ENCODE data around the gene MPZL1. TPM values are rescaled to one million over a fixed set of nuclear protein-coding genes. Genes with fewer than 3 reads are reported as not detected.

Gene MPZL1
- total RNA-seq, 2 experiments from 2014 or later: 12.5 to 14.1 TPM

- Mint-ChIP-seq H3K9me3 (peaks cover under 1% of the 10 kb centered on the region), H3K4me3 (no peak overlapping the region), H3K27me3 (no peaks in the 10 kb centered on the region), H3K36me3 (ENCODE audit: low read depth) (peaks cover 4% of the 10 kb centered on the region), H3K4me1 (no peaks in the 10 kb centered on the region), H3K27ac (no peak overlapping the region)
- CTCF ChIA-PET: interaction anchor here (0.9 to 1.0 kb wide), 2 partner anchors 11 to 16 kb away, joined by 3 read pairs; no protein-coding TSS in a partner anchor
- no peak for DNase-seq
- POLR2A ChIA-PET: no interaction called here
These were observed 63.2 kb downstream of the MPZL1 start for GRCh38 chr1:167784876-167785550.

GRCh38 chr1:167786502-167786901, 64.7 kb downstream of the MPZL1 start:
- no peaks in the 10 kb centered on the region for H3K9me3 Mint-ChIP-seq
- no peak overlapping the region for H3K4me3 Mint-ChIP-seq
- H3K4me1 Mint-ChIP-seq: no peaks in the 10 kb centered on the region
- ChIA-PET CTCF (interaction anchor here (1.2 kb wide), 1 partner anchor 18 kb away, joined by 3 read pairs; no protein-coding TSS in a partner anchor), POLR2A (no interaction called here)
- no peaks in the 10 kb centered on the region for H3K27me3 Mint-ChIP-seq
- H3K36me3 Mint-ChIP-seq (ENCODE audit: low read depth): peaks cover 2% of the 10 kb centered on the region
- H3K27ac Mint-ChIP-seq: no peak overlapping the region
- DNase-seq: no peak

- no peak overlapping the region for H3K27ac Mint-ChIP-seq
- CTCF ChIA-PET: no interaction called here
- no peaks in the 10 kb centered on the region for H3K4me1 Mint-ChIP-seq
- POLR2A ChIA-PET: no interaction called here
- no peaks in the 10 kb centered on the region for H3K9me3 Mint-ChIP-seq
- no peak for DNase-seq
- H3K27me3 Mint-ChIP-seq: no peaks in the 10 kb centered on the region
- H3K4me3 Mint-ChIP-seq: no peak overlapping the region
- H3K36me3 Mint-ChIP-seq (ENCODE audit: low read depth): no peaks in the 10 kb centered on the region
These were observed 67.7 kb downstream of the MPZL1 start for GRCh38 chr1:167789501-167789900.

- CTCF ChIA-PET: interaction anchor here (1.4 kb wide), 2 partner anchors 9 to 10 kb away, joined by 3 to 4 read pairs; no protein-coding TSS in a partner anchor
- no peaks in the 10 kb centered on the region for H3K9me3 Mint-ChIP-seq
- POLR2A ChIA-PET: no interaction called here
- H3K36me3 Mint-ChIP-seq (ENCODE audit: low read depth): no peaks in the 10 kb centered on the region
- no peaks in the 10 kb centered on the region for H3K4me1 Mint-ChIP-seq
- H3K27me3 Mint-ChIP-seq: no peaks in the 10 kb centered on the region
- H3K4me3 Mint-ChIP-seq: no peak overlapping the region
- H3K27ac Mint-ChIP-seq: no peak overlapping the region
- DNase-seq: no peak
These were observed 68.3 kb downstream of the MPZL1 start for GRCh38 chr1:167790117-167790516.

GRCh38 chr1:167791281-167792187, 69.8 kb downstream of the MPZL1 start:
- ChIA-PET CTCF (interaction anchor here (1.2 to 1.4 kb wide), 3 partner anchors 8 to 52 kb away, joined by 3 to 4 read pairs (median 4); no protein-coding TSS in a partner anchor), POLR2A (no interaction called here)
- no peaks in the 10 kb centered on the region for H3K9me3 Mint-ChIP-seq
- H3K27ac Mint-ChIP-seq: no peak overlapping the region
- peaks cover 3% of the 10 kb centered on the region for H3K4me1 Mint-ChIP-seq
- H3K36me3 Mint-ChIP-seq (ENCODE audit: low read depth): no peaks in the 10 kb centered on the region
- no peaks in the 10 kb centered on the region for H3K27me3 Mint-ChIP-seq
- no peak for DNase-seq
- H3K4me3 Mint-ChIP-seq: no peak overlapping the region

GRCh38 chr1:167792188-167792565, 70.4 kb downstream of the MPZL1 start:
- POLR2A ChIA-PET: no interaction called here
- H3K27ac Mint-ChIP-seq: no peak overlapping the region
- DNase-seq: no peak
- no peaks in the 10 kb centered on the region for H3K36me3 Mint-ChIP-seq (ENCODE audit: low read depth)
- CTCF ChIA-PET: no interaction called here
- H3K27me3 Mint-ChIP-seq: no peaks in the 10 kb centered on the region
- no peak overlapping the region for H3K4me3 Mint-ChIP-seq
- H3K4me1 Mint-ChIP-seq: peaks cover 8% of the 10 kb centered on the region
- H3K9me3 Mint-ChIP-seq: no peaks in the 10 kb centered on the region

- Mint-ChIP-seq H3K27ac (no peak overlapping the region), H3K36me3 (ENCODE audit: low read depth) (no peaks in the 10 kb centered on the region), H3K4me3 (no peak overlapping the region), H3K27me3 (no peaks in the 10 kb centered on the region), H3K9me3 (no peaks in the 10 kb centered on the region), H3K4me1 (peaks cover 10% of the 10 kb centered on the region)
- POLR2A ChIA-PET: no interaction called here
- CTCF ChIA-PET: no interaction called here
- no peak for DNase-seq
These were observed 72.3 kb downstream of the MPZL1 start for GRCh38 chr1:167794043-167794442.

- CTCF ChIA-PET: interaction anchor here (0.7 to 1.1 kb wide), 3 partner anchors 18 to 370 kb away, joined by 3 to 7 read pairs (median 4); no protein-coding TSS in a partner anchor
- no peaks in the 10 kb centered on the region for H3K27me3 Mint-ChIP-seq
- H3K4me1 Mint-ChIP-seq: peaks cover 10% of the 10 kb centered on the region
- no peaks in the 10 kb centered on the region for H3K9me3 Mint-ChIP-seq
- H3K4me3 Mint-ChIP-seq: no peak overlapping the region
- H3K27ac Mint-ChIP-seq: no peak overlapping the region
- no peaks in the 10 kb centered on the region for H3K36me3 Mint-ChIP-seq (ENCODE audit: low read depth)
- DNase-seq: no peak
- POLR2A ChIA-PET: no interaction called here
These were observed 74.3 kb downstream of the MPZL1 start for GRCh38 chr1:167795810-167796740.

- CTCF ChIA-PET: interaction anchor here (0.7 to 1.1 kb wide), 5 partner anchors 17 to 369 kb away, joined by 3 to 7 read pairs (median 4); no protein-coding TSS in a partner anchor
- Mint-ChIP-seq H3K27me3 (no peaks in the 10 kb centered on the region), H3K27ac (no peak overlapping the region), H3K4me3 (no peak overlapping the region), H3K36me3 (ENCODE audit: low read depth) (no peaks in the 10 kb centered on the region), H3K9me3 (no peaks in the 10 kb centered on the region), H3K4me1 (peaks cover 10% of the 10 kb centered on the region)
- no peak for DNase-seq
- POLR2A ChIA-PET: no interaction called here
These were observed 75.2 kb downstream of the MPZL1 start for GRCh38 chr1:167797015-167797414.

GRCh38 chr1:167798952-167799351, 77.2 kb downstream of the MPZL1 start:
- Mint-ChIP-seq H3K27ac (no peak overlapping the region), H3K4me3 (no peak overlapping the region), H3K36me3 (ENCODE audit: low read depth) (no peaks in the 10 kb centered on the region), H3K27me3 (no peaks in the 10 kb centered on the region), H3K9me3 (no peaks in the 10 kb centered on the region), H3K4me1 (peaks cover 20% of the 10 kb centered on the region)
- ChIA-PET POLR2A (no interaction called here), CTCF (interaction anchor here (0.9 kb wide), 1 partner anchor 8 kb away, joined by 3 read pairs; no protein-coding TSS in a partner anchor)
- DNase-seq: no peak

- peaks cover 28% of the 10 kb centered on the region for H3K4me1 Mint-ChIP-seq
- no peak overlapping the region for H3K27ac Mint-ChIP-seq
- CTCF ChIA-PET: interaction anchor here (0.5 to 1.2 kb wide), 4 partner anchors 9 to 709 kb away, joined by 3 to 4 read pairs (median 4); partner anchors contain the start of gene GPA33
- no peaks in the 10 kb centered on the region for H3K36me3 Mint-ChIP-seq (ENCODE audit: low read depth)
- no peaks in the 10 kb centered on the region for H3K27me3 Mint-ChIP-seq
- DNase-seq: no peak
- no peaks in the 10 kb centered on the region for H3K9me3 Mint-ChIP-seq
- POLR2A ChIA-PET: no interaction called here
- H3K4me3 Mint-ChIP-seq: no peak overlapping the region
These were observed 78.0 kb downstream of the MPZL1 start for GRCh38 chr1:167799747-167800146.

GRCh38 chr1:167800251-167800650, 78.5 kb downstream of the MPZL1 start:
- no peak for DNase-seq
- Mint-ChIP-seq H3K4me1 (peaks cover 33% of the 10 kb centered on the region), H3K36me3 (ENCODE audit: low read depth) (no peaks in the 10 kb centered on the region), H3K4me3 (no peak overlapping the region), H3K9me3 (no peaks in the 10 kb centered on the region), H3K27me3 (no peaks in the 10 kb centered on the region), H3K27ac (no peak overlapping the region)
- ChIA-PET CTCF (interaction anchor here (0.8 to 1.2 kb wide), 2 partner anchors 10 to 85 kb away, joined by 3 to 4 read pairs; no protein-coding TSS in a partner anchor), POLR2A (no interaction called here)

Data from activated CD4-positive, alpha-beta T cell treated with anti-CD3 and anti-CD28 coated beads, Interleukin-2, amount 10 ng/mL, durations not matched to agents 7 days and 5 days (primary cell).